DND-41 (cell line): Measurements from ENCODE around the gene SGO2.

Experiments
- ATAC-seq: fragments of 200-7000 bp; cut with Tn5 transposase; 3 replicates; pipeline ENCODE4 v1.9.1; 2021; ENCODE audit warnings: low read depth; ENCODE audit not compliant: insufficient read depth
- DNase-seq: peaks from one replicate; pipeline ENCODE4 v3.0.0-alpha.2; 2020
- H2AFZ ChIP-seq: 2 replicates; pipeline ENCODE4 v1.6.0; 2012; ENCODE audit warnings: low read depth, low read length
- H3K27ac ChIP-seq: 2 replicates; pipeline ENCODE4 v1.5.1; 2012; ENCODE audit warnings: low read length, inconsistent platforms
- H3K27me3 ChIP-seq: fragments of 200-600 bp; sonication (generic); 2 replicates; pipeline ENCODE4 v1.6.0; 2012; ENCODE audit warnings: low read length, mild to moderate bottlenecking, inconsistent platforms; ENCODE audit not compliant: insufficient read depth, poor library complexity
- H3K36me3 ChIP-seq: 2 replicates; pipeline ENCODE4 v1.5.1; 2012; ENCODE audit warnings: low read length, inconsistent platforms; ENCODE audit not compliant: insufficient read depth
- H3K4me1 ChIP-seq: 2 replicates; pipeline ENCODE4 v1.5.1; 2012; ENCODE audit warnings: mild to moderate bottlenecking, low read length; ENCODE audit not compliant: insufficient read depth
- H3K4me2 ChIP-seq: 2 replicates; pipeline ENCODE4 v1.6.0; 2012; ENCODE audit warnings: mild to moderate bottlenecking, moderate library complexity, low read length, inconsistent platforms; ENCODE audit not compliant: insufficient read depth
- H3K4me3 ChIP-seq, 2 experiments: fragments of 200-600 bp in 1 of 2; shearing (Covaris generic) in 1 of 2; 2 replicates each; pipeline ENCODE4 v1.5.1; 2012 to 2016; ENCODE audit warnings: inconsistent platforms in 2 of 2, low read length in 2 of 2, mild to moderate bottlenecking in 2 of 2, low read depth in 1 of 2, moderate library complexity in 1 of 2
- H3K79me2 ChIP-seq: 2 replicates; pipeline ENCODE4 v1.6.0; 2012; ENCODE audit warnings: low read length, inconsistent platforms; ENCODE audit not compliant: insufficient read depth
- H3K9ac ChIP-seq: 2 replicates; pipeline ENCODE4 v1.6.0; 2012; ENCODE audit warnings: low read depth, mild to moderate bottlenecking, inconsistent platforms, low read length, moderate library complexity
- H3K9me3 ChIP-seq: 2 replicates; pipeline ENCODE4 v1.5.1; 2012; ENCODE audit warnings: low read length, moderate library complexity, mild to moderate bottlenecking, inconsistent platforms; ENCODE audit not compliant: insufficient read depth, severe bottlenecking
- H4K20me1 ChIP-seq: 2 replicates; pipeline ENCODE4 v1.6.0; 2012; ENCODE audit warnings: low read length; ENCODE audit not compliant: insufficient read depth
- CTCF ChIP-seq: IDR thresholded peaks from 2 replicates; pipeline ENCODE4 v1.5.1; 2012; ENCODE audit warnings: borderline replicate concordance, low read length, moderate library complexity, mild to moderate bottlenecking; ENCODE audit not compliant: poor library complexity, severe bottlenecking; ENCODE audit errors: extremely low read depth
- EZH2 ChIP-seq: IDR thresholded peaks from 3 replicates; pipeline ENCODE4 v1.6.1; 2012; ENCODE audit warnings: borderline replicate concordance, low read depth, mild to moderate bottlenecking, moderate library complexity, low read length, inconsistent platforms; ENCODE audit not compliant: severe bottlenecking

SGO2 gene

DNA sequence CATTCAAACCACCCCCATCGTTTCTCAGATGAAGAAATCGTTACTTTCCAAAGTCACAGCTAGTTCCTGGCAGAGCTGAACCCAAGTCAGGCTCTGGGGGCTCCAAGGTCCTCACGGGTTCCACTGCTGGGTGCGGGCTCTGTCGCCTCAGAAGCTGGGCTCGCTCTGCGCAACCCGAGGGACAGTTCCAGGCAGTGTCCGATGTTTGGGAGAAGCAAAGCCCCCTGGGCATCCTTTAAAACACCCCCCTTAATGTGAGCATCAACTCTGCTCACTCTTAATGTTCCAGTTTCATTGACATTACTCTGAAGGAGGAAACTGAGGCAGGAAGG lies 60.6 kb downstream of the SGO2 start:
- no peaks in the 10 kb centered on the region for H3K9me3 ChIP-seq
- H3K4me1 ChIP-seq, result no peaks in the 10 kb centered on the region
- H3K79me2 ChIP-seq, result no peaks in the 10 kb centered on the region
- H3K27ac ChIP-seq, result no peak overlapping the region
- no peak overlapping the region for H3K4me3 ChIP-seq
- no peak for DNase-seq
- H2AFZ ChIP-seq, result no peak overlapping the region
- no peak for ATAC-seq
- TF ChIP-seq CTCF (no peak), EZH2 (no peak)
- H3K36me3 ChIP-seq, result no peaks in the 10 kb centered on the region
- no peaks in the 10 kb centered on the region for H4K20me1 ChIP-seq
- no peaks in the 10 kb centered on the region for H3K27me3 ChIP-seq
- no peak overlapping the region for H3K9ac ChIP-seq
- no peak overlapping the region for H3K4me2 ChIP-seq

DNA sequence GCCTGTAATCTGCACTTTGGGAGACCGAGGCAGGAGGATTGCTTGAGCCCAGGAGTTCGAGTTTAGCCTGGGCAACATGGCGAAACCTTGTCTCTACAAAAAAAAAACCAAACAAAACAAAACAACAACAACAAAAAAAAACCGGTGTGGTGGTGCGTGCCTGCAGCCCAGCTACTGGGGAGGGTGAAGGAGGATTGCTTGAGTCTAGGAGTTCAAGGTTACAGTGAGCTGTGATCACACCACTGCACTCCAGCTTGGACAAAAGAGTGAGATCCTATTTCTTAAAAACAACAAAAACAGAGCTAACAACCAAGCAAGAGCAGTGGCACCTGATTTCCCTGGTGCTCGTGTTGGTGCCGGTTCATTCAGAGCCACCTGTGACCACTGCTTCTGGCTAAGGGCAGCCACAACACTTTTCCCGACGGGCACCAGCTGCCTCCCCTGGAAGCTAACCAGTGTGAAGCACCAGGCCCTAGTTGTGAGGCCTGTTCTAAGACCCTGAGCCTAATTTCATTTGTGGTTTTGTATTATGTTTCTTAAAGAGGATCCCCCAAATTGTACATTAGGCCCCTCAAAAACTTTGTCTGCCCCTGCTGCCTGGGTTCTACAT lies 61.1 kb downstream of the SGO2 start:
- DNase-seq, result no peak
- Histone ChIP-seq H3K9me3 (no peaks in the 10 kb centered on the region), H3K4me1 (no peaks in the 10 kb centered on the region), H3K4me3 (no peak overlapping the region), H3K9ac (no peak overlapping the region), H3K36me3 (no peaks in the 10 kb centered on the region), H3K27me3 (no peaks in the 10 kb centered on the region), H2AFZ (no peak overlapping the region), H3K27ac (no peak overlapping the region), H3K4me2 (no peak overlapping the region), H4K20me1 (no peaks in the 10 kb centered on the region), H3K79me2 (no peaks in the 10 kb centered on the region)
- no peak for TF ChIP-seq EZH2
- no peak for TF ChIP-seq CTCF
- ATAC-seq, result no peak

GRCh38 chr2:200588076-200588678 lies 62.2 kb downstream of the SGO2 start:
- no peak overlapping the region for H3K4me3 ChIP-seq
- ATAC-seq (no peak), DNase-seq (no peak)
- H2AFZ ChIP-seq, result no peak overlapping the region
- no peaks in the 10 kb centered on the region for H3K36me3 ChIP-seq
- H3K27me3 ChIP-seq, result no peaks in the 10 kb centered on the region
- no peaks in the 10 kb centered on the region for H3K9me3 ChIP-seq
- H3K27ac ChIP-seq, result no peak overlapping the region
- no peaks in the 10 kb centered on the region for H3K4me1 ChIP-seq
- no peak overlapping the region for H3K4me2 ChIP-seq
- no peaks in the 10 kb centered on the region for H3K79me2 ChIP-seq
- no peak for TF ChIP-seq EZH2
- TF ChIP-seq CTCF, result no peak
- no peaks in the 10 kb centered on the region for H4K20me1 ChIP-seq
- no peak overlapping the region for H3K9ac ChIP-seq

DNA sequence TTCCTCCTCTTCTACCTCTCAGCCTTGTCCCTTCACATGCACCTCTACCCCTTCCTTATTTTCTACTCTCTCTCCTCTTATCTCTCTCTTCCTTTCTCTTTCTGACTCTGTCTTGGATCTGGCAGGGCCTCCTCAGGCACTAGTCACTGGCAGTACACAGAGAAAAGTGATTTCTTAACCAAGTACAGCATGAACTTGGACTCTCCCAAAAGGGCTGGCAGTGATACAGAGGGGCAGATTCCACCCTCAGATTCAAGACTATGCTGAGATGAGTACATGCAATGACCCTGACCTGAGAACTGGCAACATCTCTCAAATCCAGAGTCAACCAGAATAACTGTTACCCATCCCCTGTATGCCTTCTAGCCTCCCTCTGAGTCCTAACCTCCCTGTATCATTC lies 64.1 kb downstream of the SGO2 start:
- ATAC-seq (no peak), DNase-seq (no peak)
- Histone ChIP-seq H3K9me3 (no peaks in the 10 kb centered on the region), H4K20me1 (no peaks in the 10 kb centered on the region), H3K36me3 (no peaks in the 10 kb centered on the region), H3K4me2 (no peak overlapping the region), H3K4me3 (no peak overlapping the region), H2AFZ (no peak overlapping the region), H3K9ac (no peak overlapping the region), H3K27me3 (no peaks in the 10 kb centered on the region), H3K27ac (no peak overlapping the region), H3K4me1 (no peaks in the 10 kb centered on the region), H3K79me2 (no peaks in the 10 kb centered on the region)
- TF ChIP-seq EZH2, result no peak
- no peak for TF ChIP-seq CTCF
